AG10803 (cell line): ENCODE data around the gene IL1RAP.

Source experiments
- DNase-seq: peaks from one replicate; pipeline ENCODE4 v3.0.0; 2010; ENCODE audit warnings: low read depth
- H3K4me3 ChIP-seq: 2 replicates; pipeline ENCODE4 v1.5.1; 2011; ENCODE audit warnings: mild to moderate bottlenecking, low read length, control low read depth
- TF ChIP-seq, protein P1 (sequence below): conservative IDR thresholded peaks from 2 replicates; pipeline ENCODE4 v1.5.1; 2011; ENCODE audit warnings: mild to moderate bottlenecking, low read length, control low read depth, inconsistent platforms

The IL1RAP gene

DNA sequence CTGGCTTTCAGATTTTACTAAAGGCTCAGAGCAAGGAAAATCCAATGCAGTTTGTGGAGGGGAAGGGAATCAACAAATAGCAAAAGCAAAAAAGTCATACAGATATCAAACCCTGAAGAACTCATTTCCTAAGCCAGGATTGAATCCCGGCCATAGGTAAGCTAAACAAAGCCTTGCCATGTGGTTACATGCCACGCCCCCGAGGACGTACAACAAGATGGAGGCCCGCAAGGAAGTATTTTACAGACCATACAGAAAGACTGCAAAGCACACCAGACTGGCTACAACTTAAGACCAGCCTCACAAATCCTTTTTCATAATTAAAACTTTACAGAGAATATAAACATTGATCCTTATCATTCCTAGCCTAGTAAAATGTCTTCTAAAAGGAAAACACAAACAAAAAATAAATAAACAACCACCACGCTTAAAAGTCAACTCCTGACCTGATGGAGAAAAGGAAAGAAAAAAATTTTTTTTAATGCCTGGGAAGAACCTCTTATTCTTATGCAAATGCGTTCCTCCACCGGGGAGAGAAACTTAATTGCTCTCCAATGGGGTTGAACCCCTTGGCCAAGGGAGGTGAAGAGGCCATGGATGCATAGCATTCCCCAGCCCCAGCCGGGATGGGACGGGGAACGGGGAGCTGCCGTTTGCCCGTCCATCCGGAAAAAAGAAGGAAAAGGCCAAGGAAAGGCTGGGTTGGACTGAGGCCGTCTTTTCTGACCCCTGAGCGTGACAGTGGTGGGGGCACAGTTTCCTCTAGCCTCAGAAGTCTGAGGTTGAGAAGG is 39.3 kb downstream of the IL1RAP start:
- H3K4me3 ChIP-seq, result no peak overlapping the region
- DNase-seq, result no peak
- TF ChIP-seq, protein P1, sequence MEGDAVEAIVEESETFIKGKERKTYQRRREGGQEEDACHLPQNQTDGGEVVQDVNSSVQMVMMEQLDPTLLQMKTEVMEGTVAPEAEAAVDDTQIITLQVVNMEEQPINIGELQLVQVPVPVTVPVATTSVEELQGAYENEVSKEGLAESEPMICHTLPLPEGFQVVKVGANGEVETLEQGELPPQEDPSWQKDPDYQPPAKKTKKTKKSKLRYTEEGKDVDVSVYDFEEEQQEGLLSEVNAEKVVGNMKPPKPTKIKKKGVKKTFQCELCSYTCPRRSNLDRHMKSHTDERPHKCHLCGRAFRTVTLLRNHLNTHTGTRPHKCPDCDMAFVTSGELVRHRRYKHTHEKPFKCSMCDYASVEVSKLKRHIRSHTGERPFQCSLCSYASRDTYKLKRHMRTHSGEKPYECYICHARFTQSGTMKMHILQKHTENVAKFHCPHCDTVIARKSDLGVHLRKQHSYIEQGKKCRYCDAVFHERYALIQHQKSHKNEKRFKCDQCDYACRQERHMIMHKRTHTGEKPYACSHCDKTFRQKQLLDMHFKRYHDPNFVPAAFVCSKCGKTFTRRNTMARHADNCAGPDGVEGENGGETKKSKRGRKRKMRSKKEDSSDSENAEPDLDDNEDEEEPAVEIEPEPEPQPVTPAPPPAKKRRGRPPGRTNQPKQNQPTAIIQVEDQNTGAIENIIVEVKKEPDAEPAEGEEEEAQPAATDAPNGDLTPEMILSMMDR, result no peak

GRCh38 chr3:190554197-190554596 is 40.3 kb downstream of the IL1RAP start:
- TF ChIP-seq, protein P1, result no peak
- no peak for DNase-seq
- H3K4me3 ChIP-seq, result no peak overlapping the region

DNA sequence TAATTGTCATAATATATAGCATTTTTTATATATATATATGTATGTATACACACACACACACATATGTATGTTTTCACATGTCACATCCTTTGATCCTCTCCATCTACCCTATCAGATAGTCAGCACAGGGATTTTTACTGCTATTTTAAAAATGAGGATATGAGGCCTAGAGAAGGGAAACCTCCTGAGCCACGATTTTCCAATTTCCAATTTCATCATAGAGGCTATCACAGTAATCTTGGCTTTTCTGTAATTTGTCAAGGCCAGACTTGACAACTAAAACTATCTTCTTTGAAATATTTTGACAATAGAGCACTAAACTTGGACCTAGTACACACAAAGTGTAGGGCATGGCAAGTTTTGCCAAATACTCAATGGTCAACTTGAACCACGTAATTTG is 42.5 kb downstream of the IL1RAP start:
- no peak overlapping the region for H3K4me3 ChIP-seq
- no peak for DNase-seq

GRCh38 chr3:190557296-190557695 is 43.4 kb downstream of the IL1RAP start:
- DNase-seq, result no peak
- TF ChIP-seq, protein P1, result no peak
- no peak overlapping the region for H3K4me3 ChIP-seq

More for the DNA sequence above, 42.5 kb downstream of the IL1RAP start:
- TF ChIP-seq, protein P1, result no peak

GRCh38 chr3:190558316-190558715 is 44.4 kb downstream of the IL1RAP start:
- DNase-seq, result no peak
- TF ChIP-seq, protein P1, result no peak
- no peak overlapping the region for H3K4me3 ChIP-seq

DNA sequence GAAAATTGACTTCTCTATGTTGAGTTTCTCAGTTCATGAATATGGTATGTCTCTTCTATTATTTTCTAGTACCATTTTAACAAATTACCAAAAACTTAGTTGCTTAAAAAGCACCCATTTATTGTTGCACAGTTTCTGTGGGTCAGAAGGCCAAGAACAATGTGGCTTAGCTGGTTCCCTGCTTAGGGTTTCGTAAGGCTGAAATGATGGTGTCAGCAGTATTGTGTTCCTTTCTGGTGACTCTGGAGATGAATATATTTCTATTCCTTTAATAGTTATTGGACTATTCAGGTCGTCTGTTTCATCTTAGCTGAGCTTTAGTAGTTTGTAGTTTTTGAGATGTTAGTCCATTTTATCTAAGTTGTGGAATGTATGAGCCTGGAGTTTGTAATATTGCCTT is 44.9 kb downstream of the IL1RAP start:
- no peak for DNase-seq
- TF ChIP-seq, protein P1, result no peak
- H3K4me3 ChIP-seq, result no peak overlapping the region

DNA sequence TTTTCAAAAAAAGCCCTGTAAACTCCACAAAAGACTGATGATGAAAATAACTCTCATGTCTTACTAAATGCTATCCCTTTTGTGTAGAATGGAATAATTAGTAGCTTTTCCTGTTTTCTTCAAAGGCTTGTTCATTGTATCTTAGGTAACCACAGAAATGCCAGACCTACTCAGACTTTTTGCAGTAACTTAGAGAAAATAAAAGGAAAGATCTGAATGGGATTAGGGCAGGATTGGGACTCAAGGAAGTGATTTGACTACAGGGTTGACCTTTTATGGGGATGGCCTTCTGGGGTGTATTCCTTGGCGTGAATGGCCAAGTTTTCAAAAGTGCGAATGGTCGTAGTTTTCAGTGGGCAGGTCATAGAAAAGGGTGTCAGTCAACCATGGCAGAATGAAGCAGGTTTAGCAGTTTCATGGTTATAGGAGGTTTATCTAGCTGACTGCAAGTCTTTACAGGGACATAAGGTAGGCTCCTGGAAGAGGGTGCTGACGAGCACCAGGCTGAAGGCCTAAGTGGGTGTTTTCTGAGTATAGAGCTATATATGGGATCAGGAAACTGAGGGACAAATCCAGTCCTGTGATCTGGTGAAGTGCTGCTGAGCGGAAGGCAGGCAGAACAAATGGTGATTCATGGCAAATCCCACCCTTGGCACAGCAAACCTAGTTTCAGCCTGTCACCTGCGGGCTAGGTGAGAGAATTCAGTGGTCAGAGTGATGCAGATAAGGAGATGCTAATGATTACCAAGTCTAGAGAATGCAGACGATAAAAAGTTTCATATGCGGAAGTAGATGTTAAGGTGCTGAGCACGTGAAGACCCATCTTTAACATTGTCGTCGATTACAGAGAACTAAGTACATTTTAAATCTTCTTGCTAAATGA is 46.4 kb downstream of the IL1RAP start:
- TF ChIP-seq, protein P1, result no peak
- no peak overlapping the region for H3K4me3 ChIP-seq
- no peak for DNase-seq
